Measurements from ENCODE around the gene CFAP54. TPM values are rescaled to one million over a fixed set of nuclear protein-coding genes. Genes with fewer than 3 reads are reported as not detected.

The CFAP54 gene
- total and polyA plus RNA-seq, 2 experiments from 2014 or later = 0.07 to 0.76 TPM

GRCh38 chr12:96780330-96780729 lies 291.0 kb downstream of the CFAP54 start:
- Histone ChIP-seq H3K4me2 (no peak overlapping the region), H3F3A (replicated peaks; ENCODE audit: low read depth) (no peaks in the 10 kb centered on the region), H4K20me1 (replicated peaks; ENCODE audit: insufficient read depth) (no peaks in the 10 kb centered on the region), H3K4me3 (no peak overlapping the region), H3K27ac (ENCODE audit: low read depth) (no peak overlapping the region), H3K79me2 (replicated peaks; ENCODE audit: insufficient read depth) (no peaks in the 10 kb centered on the region), H2AFZ (no peak overlapping the region; the same call in 1 of the 2 replicates), H3K9me2 (ENCODE audit: insufficient read depth) (no peaks in the 10 kb centered on the region), H3K27me3 (ENCODE audit: insufficient read depth) (no peaks in the 10 kb centered on the region), H3K4me1 (ENCODE audit: insufficient read depth) (no peaks in the 10 kb centered on the region), H3K36me3 (ENCODE audit: insufficient read depth) (no peaks in the 10 kb centered on the region)
- H3K27me3 Mint-ChIP-seq (ENCODE audit: insufficient read depth, low read depth, poor library complexity) = no peaks in the 10 kb centered on the region
- peaks cover 3% of the 10 kb centered on the region; the same call in 2 of the 3 replicates for H3K4me1 Mint-ChIP-seq
- ATAC-seq (no peak), DNase-seq (ENCODE audit: low spot score) (no peak)
- H3K9me3 Mint-ChIP-seq = no peaks in the 10 kb centered on the region
- no peak for TF ChIP-seq EZH2 (IDR thresholded peaks at IDR 0.05; ENCODE audit: low read depth, unreplicated experiment)
- no peak for TF ChIP-seq EZH2phosphoT487 (IDR thresholded peaks at IDR 0.05; ENCODE audit: unreplicated experiment)
- TF ChIP-seq ZNF462 (CRISPR knock-in tag; IDR thresholded peaks at IDR 0.05) = no peak
- no peak for TF ChIP-seq STAT1 (IDR thresholded peaks at IDR 0.05; ENCODE audit: unreplicated experiment)
- no peak for TF ChIP-seq ZNF331 (CRISPR knock-in tag; IDR thresholded peaks at IDR 0.05; ENCODE audit: low read depth)
- TF ChIP-seq CTCF (conservative IDR thresholded peaks at IDR 0.05; ENCODE audit: low read depth in 2 of 2) = no peak
- no peak for TF ChIP-seq ETS1 (IDR thresholded peaks at IDR 0.05)
- TF ChIP-seq NANOG (IDR thresholded peaks at IDR 0.05; ENCODE audit: borderline replicate concordance) = no peak
- no peak for TF ChIP-seq POLR2AphosphoS5 (IDR thresholded peaks at IDR 0.05; ENCODE audit: low read depth)
- no peak for TF ChIP-seq ZNF114 (CRISPR knock-in tag; IDR thresholded peaks at IDR 0.05)
- TF ChIP-seq JUNB (IDR thresholded peaks at IDR 0.05; ENCODE audit: unreplicated experiment) = no peak
- H3K4me3 Mint-ChIP-seq = no peak overlapping the region
- no peaks in the 10 kb centered on the region for H3K36me3 Mint-ChIP-seq (ENCODE audit: low read depth)
- H3K27ac Mint-ChIP-seq = peak overlapping the region; percentile 80
